Measurements from ENCODE around the gene MNS1.

- TF ChIP-seq POLR2A (IDR thresholded peaks at IDR 0.05) (no peak), CTCF (IDR thresholded peaks at IDR 0.05) (no peak), POLR2AphosphoS5 (IDR thresholded peaks at IDR 0.05) (no peak)
Observed at GRCh38 chr15:56472278-56472677, 7.3 kb upstream of the MNS1 start.
